ENCODE data around the gene DEFB123. TPM values are rescaled to one million over a fixed set of nuclear protein-coding genes. Genes with fewer than 3 reads are reported as not detected.

Gene DEFB123
- total RNA-seq, 1 donor from 2014 or later, result not detected

DNA sequence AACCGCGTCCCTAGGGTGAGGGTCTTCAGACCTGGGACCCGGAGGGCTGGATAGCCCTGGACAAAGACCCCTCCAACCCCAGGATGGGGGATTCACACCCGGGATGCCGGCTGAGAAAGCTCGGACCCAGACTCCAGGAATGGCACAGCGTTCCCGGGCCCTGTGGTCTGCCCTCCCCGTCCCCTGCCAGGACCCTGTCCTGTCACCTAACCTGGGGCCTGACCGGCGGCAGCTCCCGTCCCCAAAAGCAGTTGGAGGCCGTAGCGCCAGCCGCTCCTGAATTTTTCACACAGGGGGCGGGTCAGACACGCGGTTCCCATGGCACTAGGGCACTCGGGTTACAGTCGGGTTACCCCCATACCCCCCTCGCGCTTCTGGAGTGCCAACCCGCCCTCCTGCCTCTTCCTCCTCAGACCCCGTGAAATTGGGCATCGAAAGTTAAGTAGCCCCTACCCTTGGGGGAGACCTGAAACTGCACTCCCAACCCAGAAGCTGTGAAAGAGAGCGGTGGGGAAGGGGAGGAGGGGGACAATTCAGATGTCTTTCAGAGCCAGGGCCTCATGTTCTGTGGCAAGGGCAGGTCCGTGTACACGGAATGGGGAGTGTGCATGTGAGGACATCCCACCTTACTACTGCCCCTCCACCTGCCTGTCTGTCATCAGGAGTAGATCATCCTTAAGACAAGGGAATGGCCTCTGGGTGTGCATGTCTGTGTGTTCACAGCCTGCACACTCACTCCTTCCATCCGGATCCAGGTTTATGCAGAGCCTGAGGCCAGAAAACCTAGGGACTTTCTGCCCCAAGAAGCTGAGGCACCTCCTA lies 35.3 kb downstream of the DEFB123 start:
- no peak for DNase-seq (ENCODE audit: low spot score in 2 of 2)
- H3K9me3 ChIP-seq, result no peaks in the 10 kb centered on the region
- H3K36me3 ChIP-seq, result no peaks in the 10 kb centered on the region
- H3K4me1 ChIP-seq, result peaks cover 0 to 2% of the 10 kb centered on the region in 2 donors
- H3K4me3 ChIP-seq, result peak overlapping the region; percentile 62 to 82
- no peaks in the 10 kb centered on the region for H3K27me3 ChIP-seq
- intact Hi-C loops (cut with DNase I), result loop anchor here (1.0 kb wide), 1 partner anchor 22 kb away; no protein-coding TSS in a partner anchor
- TF ChIP-seq, protein P1, sequence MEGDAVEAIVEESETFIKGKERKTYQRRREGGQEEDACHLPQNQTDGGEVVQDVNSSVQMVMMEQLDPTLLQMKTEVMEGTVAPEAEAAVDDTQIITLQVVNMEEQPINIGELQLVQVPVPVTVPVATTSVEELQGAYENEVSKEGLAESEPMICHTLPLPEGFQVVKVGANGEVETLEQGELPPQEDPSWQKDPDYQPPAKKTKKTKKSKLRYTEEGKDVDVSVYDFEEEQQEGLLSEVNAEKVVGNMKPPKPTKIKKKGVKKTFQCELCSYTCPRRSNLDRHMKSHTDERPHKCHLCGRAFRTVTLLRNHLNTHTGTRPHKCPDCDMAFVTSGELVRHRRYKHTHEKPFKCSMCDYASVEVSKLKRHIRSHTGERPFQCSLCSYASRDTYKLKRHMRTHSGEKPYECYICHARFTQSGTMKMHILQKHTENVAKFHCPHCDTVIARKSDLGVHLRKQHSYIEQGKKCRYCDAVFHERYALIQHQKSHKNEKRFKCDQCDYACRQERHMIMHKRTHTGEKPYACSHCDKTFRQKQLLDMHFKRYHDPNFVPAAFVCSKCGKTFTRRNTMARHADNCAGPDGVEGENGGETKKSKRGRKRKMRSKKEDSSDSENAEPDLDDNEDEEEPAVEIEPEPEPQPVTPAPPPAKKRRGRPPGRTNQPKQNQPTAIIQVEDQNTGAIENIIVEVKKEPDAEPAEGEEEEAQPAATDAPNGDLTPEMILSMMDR (IDR thresholded peaks at IDR 0.05), result no peak
- peak overlapping the region; percentile 79 to 82 for H3K27ac ChIP-seq

DNA sequence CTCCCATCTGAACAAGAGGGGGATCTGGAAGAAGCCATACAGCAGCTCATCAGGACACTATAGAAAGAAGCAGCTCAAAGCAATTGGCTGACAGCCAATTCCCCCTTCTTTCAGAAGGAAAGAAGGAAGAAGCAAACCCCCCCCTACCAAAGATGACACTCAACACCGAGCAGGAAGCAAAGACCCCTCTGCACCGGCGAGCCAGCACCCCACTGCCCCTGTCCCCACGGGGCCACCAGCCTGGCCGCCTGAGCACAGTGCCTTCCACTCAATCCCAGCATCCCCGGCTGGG lies 35.8 kb downstream of the DEFB123 start:
- TF ChIP-seq, protein P1 (IDR thresholded peaks at IDR 0.05), result no peak
- DNase-seq (ENCODE audit: low spot score in 2 of 2), result no peak
- Histone ChIP-seq H3K4me1 (peaks cover 0 to 2% of the 10 kb centered on the region in 2 donors), H3K9me3 (no peaks in the 10 kb centered on the region), H3K27ac (peak overlapping the region; percentile 79 to 82), H3K4me3 (peak overlapping the region in 1 of 2 donors; percentile 82), H3K36me3 (no peaks in the 10 kb centered on the region), H3K27me3 (no peaks in the 10 kb centered on the region)
- intact Hi-C loops (cut with DNase I), result no loop called here

DNA sequence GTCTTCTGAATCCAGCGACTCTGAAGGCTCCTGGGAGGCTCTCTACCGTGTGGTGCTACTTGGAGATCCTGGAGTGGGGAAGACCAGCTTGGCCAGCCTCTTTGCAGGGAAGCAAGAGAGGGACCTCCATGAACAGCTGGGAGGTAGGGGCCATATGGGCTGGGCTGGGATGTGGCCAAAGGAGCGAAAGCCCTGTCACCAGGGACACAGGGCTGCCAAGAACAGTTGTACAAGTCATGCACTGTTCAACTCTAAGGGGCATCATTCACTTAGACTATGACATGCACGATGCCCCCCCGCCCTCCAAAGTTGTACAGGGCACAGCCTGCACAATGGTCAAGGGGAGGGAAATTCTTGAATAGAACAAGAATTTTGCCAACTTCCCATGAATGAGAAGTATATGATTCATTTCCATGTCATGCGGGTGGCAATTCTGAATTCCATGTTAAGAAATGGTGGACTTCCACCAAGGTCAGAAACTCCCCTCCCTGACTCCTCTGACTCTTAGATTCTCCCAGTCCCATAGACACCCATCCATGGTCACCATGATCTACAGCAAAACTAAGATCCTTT lies 36.3 kb downstream of the DEFB123 start:
- intact Hi-C loops (cut with DNase I), result no loop called here
- Histone ChIP-seq H3K27me3 (no peaks in the 10 kb centered on the region), H3K4me3 (peak overlapping the region in 1 of 2 donors; percentile 82), H3K36me3 (no peaks in the 10 kb centered on the region), H3K4me1 (peaks cover 0 to 2% of the 10 kb centered on the region in 2 donors), H3K27ac (peak overlapping the region; percentile 79 to 82), H3K9me3 (no peaks in the 10 kb centered on the region)
- no peak for DNase-seq (ENCODE audit: low spot score in 2 of 2)
- TF ChIP-seq, protein P1 (IDR thresholded peaks at IDR 0.05), result no peak

DNA sequence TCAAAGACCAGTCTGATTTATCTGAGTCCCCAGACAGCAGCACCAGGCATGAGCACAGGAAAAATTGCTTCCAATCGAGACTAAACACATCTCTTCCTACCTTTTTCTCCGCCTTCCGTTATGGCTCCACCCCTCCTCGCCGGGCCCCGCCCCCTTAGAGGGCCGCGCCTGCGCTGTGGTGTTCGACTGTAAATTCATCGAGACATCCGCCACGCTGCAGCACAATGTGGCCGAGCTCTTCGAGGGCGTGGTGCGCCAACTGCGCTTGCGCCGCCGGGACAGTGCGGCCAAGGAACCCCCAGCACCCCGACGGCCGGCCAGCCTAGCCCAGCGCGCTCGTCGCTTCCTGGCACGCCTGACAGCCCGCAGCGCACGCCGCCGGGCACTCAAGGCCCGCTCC lies 43.6 kb downstream of the DEFB123 start:
- intact Hi-C loops (cut with DNase I), result no loop called here
- no peak overlapping the region for H3K4me3 ChIP-seq
- H3K27me3 ChIP-seq, result no peaks in the 10 kb centered on the region
- TF ChIP-seq, protein P1 (IDR thresholded peaks at IDR 0.05), result no peak
- H3K36me3 ChIP-seq, result no peaks in the 10 kb centered on the region
- DNase-seq (ENCODE audit: low spot score in 2 of 2), result no peak
- no peaks in the 10 kb centered on the region for H3K9me3 ChIP-seq
- H3K27ac ChIP-seq, result peak overlapping the region; percentile 89 to 90
- peaks cover 3 to 14% of the 10 kb centered on the region in 2 donors for H3K4me1 ChIP-seq

DNA sequence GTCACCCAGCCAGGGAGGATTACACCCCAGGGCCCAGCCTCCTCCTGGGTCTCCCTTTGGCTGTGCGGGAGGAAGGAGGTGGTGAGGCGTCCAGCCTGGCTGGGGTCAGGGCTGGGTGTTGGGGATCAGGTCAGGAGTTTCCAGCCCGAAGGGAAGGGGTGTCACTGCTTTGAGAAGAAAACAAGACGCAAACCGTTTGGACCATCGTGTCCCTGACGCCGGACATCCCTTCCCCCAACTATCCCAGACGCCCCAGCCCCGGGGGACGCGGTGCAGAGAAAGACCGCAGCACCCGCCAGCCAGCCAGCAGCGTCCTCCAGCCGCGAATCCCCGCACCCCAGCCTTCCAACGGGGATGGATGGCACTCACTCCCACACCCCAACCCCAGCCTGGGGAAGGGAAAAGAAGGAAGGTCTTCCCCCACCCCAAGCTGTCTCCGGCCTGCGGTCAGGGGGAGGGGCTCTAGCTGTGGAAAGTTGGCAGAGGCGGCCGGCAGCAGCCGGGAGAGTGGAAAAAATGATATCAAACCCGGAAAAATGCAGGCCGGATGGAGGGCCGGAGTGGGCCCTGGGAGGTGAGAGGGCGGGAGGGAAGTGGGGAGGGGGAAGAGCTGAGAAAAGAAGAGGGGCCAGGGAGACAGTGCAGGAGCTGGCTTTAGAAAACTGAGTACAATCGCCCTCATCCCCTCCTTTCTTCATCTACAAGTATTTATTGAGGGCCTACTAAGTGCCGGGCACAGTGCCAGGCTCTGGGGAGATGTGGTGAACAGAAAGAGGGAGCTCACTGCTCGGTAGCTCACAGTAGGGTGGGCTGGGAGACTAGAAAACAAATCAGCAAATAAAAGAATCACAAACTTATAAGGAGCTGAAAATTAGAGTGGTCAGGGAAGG lies 45.3 kb downstream of the DEFB123 start:
- no peaks in the 10 kb centered on the region for H3K9me3 ChIP-seq
- DNase-seq (ENCODE audit: low spot score in 2 of 2), result peak; percentile 23 to 80
- H3K4me3 ChIP-seq, result peak overlapping the region in 1 of 2 donors; percentile 60
- intact Hi-C loops (cut with DNase I), result loop anchor here (1.0 kb wide), 1 partner anchor 10 kb away; no protein-coding TSS in a partner anchor
- no peaks in the 10 kb centered on the region for H3K36me3 ChIP-seq
- TF ChIP-seq, protein P1 (IDR thresholded peaks at IDR 0.05), result no peak
- peak overlapping the region; percentile 89 to 90 for H3K27ac ChIP-seq
- no peaks in the 10 kb centered on the region for H3K27me3 ChIP-seq
- H3K4me1 ChIP-seq, result peaks cover 3 to 14% of the 10 kb centered on the region in 2 donors
